ENCODE results near the gene RALGAPA1.
A peak's percentile ranks its signal among the peaks of the same experiment; 100 is the strongest.

The RALGAPA1 gene

DNA sequence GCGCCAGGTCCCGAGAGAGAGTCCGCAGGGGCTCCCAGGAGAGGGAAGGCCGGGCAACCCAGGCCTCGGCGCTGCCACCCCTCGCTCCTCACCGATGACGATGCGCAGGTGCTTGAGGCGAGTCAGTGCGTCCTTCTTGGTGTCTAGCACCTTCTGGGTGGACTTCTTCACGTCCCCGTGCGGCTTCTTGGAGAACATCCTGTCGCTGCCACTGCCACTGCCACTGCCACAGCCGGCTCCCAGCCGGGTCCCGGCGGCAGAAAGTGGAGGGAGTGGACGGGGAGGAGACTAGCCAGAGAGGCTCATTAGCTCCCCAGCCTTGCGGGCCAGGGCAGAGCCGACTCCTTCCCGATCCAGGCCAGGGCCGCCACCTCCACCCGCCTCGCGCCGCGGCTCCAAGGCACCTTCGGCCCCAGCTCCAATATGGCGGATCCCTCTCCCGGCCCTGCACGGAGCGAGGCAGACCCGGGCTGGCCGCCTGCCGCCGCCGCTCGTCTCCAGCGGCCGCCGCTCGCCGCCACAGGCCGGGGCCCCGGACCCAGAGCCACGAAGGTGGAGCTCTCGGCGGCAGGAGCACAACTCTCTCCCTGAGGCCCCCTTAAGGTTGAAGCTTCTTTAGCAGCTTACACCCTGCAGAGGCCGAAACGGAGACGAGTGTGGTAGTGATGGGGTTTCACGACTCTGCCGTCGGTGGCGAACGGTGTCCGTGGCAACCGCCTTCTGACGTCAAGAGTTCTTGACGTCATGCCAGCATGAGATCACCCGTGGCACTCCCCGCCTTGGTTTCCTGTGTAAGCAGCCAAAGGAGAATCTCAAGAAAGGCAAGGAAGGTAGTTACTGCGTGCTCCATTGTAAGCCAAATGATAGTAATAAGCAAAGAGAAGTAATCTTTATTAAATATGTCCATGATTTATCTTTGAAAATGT, at the start of gene RALGAPA1:
Gene RALGAPA1 (minus strand): TSS at position 658 of the 926 bp plus-strand sequence. CDS start 460 bp downstream, at position 198.
- TF ChIP-seq, protein P1, sequence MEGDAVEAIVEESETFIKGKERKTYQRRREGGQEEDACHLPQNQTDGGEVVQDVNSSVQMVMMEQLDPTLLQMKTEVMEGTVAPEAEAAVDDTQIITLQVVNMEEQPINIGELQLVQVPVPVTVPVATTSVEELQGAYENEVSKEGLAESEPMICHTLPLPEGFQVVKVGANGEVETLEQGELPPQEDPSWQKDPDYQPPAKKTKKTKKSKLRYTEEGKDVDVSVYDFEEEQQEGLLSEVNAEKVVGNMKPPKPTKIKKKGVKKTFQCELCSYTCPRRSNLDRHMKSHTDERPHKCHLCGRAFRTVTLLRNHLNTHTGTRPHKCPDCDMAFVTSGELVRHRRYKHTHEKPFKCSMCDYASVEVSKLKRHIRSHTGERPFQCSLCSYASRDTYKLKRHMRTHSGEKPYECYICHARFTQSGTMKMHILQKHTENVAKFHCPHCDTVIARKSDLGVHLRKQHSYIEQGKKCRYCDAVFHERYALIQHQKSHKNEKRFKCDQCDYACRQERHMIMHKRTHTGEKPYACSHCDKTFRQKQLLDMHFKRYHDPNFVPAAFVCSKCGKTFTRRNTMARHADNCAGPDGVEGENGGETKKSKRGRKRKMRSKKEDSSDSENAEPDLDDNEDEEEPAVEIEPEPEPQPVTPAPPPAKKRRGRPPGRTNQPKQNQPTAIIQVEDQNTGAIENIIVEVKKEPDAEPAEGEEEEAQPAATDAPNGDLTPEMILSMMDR (conservative IDR thresholded peaks at IDR 0.05; ENCODE audit: low read depth, low read length) = peak; percentile 46
- DNase-seq (ENCODE audit: low read depth) = peak; percentile 97

DNA sequence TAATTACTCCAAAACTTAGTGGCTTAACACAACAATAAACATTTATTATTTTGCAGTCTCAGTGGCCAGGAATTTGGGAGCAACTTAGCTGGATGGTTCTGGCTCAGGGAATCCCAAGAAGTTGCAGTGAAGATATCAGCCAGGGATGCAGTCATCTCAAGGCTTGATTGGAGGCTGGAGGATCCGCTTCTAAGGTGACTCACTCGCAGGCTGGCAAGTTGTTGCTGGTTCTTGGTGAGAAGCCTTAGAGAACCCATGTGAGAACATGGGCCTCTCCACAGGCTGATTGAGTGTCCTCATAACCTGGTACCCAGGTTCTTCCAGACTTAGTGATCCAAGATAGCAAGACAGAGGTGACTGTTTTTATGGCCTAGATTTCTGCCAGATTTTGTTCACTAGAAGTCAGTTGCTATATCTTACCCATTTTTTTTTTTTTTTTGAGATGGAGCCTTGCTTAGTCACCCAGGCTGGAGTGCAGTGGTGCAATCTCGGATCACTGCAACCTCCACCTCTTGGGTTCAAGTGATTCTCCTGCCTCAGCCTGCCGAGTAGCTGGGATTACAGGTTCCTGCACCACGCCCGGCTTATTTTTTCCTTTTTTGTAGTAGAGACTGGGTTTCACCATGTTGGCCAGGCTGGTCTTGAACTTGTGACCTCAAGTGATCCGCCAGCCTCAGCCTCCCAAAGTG, 49.6 kb upstream of the RALGAPA1 start:
- no peak overlapping the region for H3K4me3 ChIP-seq (ENCODE audit: low read length)
- TF ChIP-seq, protein P1 (conservative IDR thresholded peaks at IDR 0.05; ENCODE audit: low read depth, low read length) = no peak
- DNase-seq (ENCODE audit: low read depth) = no peak

More for the DNA sequence above, at the start of gene RALGAPA1:
- peak within 1 kb of the TSS; percentile 80 for H3K4me3 ChIP-seq (ENCODE audit: low read length)

DNA sequence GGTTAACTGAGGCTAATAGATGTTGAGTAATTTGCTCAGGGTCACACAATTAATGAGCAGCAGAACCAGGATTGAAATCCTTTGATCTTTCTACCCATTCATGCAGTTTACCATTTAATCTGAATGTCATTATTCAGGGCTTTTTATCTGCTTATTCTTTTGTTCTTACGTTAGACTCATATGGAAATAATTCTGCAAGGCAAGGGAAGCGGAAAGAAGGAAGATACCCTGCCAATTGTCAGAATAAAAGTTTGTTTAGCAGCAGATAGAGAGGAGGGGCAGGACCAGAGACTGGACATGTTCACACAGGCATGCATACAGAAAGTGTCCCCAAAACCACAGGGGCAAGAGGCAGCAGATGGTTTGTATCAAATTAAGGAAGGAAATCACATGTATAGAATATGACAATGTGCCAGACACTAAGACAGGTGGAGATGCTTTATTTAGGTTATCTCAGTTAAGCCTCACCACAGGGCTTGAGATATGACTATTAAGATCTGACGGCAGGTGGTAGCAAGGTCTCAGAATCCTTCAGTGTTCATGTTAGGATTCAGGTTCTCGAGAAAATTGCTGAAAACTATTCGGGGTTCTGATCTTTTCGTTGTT, 46.9 kb upstream of the RALGAPA1 start:
- TF ChIP-seq, protein P1 (conservative IDR thresholded peaks at IDR 0.05; ENCODE audit: low read depth, low read length) = no peak
- H3K4me3 ChIP-seq (ENCODE audit: low read length) = no peak overlapping the region
- no peak for DNase-seq (ENCODE audit: low read depth)

DNA sequence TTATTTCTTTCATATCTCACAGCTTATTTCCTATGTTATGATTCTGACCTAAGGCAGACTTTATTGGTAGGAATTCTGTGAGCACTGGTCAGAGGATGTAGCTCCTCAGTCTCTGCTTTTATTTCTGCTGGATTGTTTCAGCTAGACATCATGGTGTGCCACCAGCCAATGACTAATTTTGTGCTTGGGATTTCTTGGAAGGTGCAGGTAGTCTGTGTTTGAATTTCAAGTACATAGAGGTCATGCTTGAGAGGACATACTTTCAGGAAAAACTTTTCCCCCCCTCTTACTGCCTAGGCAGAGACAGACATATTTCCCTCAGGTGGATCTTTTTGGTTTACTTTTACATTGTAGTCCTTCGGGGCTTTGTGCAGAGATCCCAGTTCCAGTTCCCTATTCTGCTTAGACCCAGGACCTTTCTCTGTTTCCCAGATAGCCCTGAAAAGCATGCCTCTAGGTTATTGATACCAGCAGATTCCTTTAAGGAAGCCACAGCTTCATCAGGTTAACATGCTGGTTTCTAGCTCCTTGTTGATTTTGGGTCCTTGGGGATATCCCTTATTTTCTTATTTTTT, 45.7 kb upstream of the RALGAPA1 start:
- DNase-seq (ENCODE audit: low read depth) = no peak
- TF ChIP-seq, protein P1 (conservative IDR thresholded peaks at IDR 0.05; ENCODE audit: low read depth, low read length) = no peak
- H3K4me3 ChIP-seq (ENCODE audit: low read length) = no peak overlapping the region

- H3K4me3 ChIP-seq (ENCODE audit: low read length) = no peak overlapping the region
- TF ChIP-seq, protein P1 (conservative IDR thresholded peaks at IDR 0.05; ENCODE audit: low read depth, low read length) = no peak
- DNase-seq (ENCODE audit: low read depth) = no peak
These were observed 44.1 kb upstream of the RALGAPA1 start for GRCh38 chr14:35853225-35853624.

GRCh38 chr14:35851823-35852222, 42.7 kb upstream of the RALGAPA1 start:
- TF ChIP-seq, protein P1 (conservative IDR thresholded peaks at IDR 0.05; ENCODE audit: low read depth, low read length) = no peak
- DNase-seq (ENCODE audit: low read depth) = no peak
- no peak overlapping the region for H3K4me3 ChIP-seq (ENCODE audit: low read length)

Data from retinal pigment epithelial cell (primary cell).